ENCODE data around the gene SKIC2.
"Not testable (repeated sequence)": the region's sequence is repeated elsewhere in the genome, so short reads cannot be mapped to it uniquely, and the experiment has no call there.

SKIC2 gene

DNA sequence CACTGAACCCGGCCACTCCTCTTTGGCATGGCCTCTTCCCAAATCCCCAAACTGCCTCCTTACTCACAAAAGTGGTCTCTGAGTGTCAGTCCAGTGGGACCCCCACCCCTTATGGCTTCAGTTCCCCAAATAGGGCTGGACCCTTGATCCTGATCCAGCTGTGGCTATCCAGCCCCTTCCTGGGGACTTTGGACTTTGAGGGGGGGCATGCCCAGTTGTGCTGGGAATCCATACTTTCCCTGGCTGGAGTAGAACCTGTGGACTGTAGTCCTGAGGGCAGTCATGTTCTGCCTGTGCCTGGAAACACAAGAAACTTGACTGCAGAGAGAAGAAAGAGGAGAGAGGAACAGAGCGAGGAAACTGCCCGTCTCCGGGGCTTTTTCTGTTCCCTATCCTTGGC is 45.4 kb downstream of the SKIC2 start:
- H3K4me3 ChIP-seq (ENCODE audit: low read length); DNase-seq (ENCODE audit: low read depth): not testable (repeated sequence)

GRCh38 chr6:32004864-32005537 is 46.0 kb downstream of the SKIC2 start:
- DNase-seq (ENCODE audit: low read depth); H3K4me3 ChIP-seq (ENCODE audit: low read length): not testable (repeated sequence)

DNA sequence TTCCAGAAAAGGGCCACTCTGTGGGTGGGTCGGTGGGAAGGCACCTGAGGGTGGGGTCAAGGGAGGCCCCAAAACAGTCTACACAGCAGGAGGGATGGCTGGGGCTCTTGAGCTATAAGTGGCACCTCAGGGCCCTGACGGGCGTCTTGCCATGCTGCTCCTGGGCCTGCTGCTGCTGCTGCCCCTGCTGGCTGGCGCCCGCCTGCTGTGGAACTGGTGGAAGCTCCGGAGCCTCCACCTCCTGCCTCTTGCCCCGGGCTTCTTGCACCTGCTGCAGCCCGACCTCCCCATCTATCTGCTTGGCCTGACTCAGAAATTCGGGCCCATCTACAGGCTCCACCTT is 46.5 kb downstream of the SKIC2 start:
- DNase-seq (ENCODE audit: low read depth); H3K4me3 ChIP-seq (ENCODE audit: low read length): not testable (repeated sequence)

DNA sequence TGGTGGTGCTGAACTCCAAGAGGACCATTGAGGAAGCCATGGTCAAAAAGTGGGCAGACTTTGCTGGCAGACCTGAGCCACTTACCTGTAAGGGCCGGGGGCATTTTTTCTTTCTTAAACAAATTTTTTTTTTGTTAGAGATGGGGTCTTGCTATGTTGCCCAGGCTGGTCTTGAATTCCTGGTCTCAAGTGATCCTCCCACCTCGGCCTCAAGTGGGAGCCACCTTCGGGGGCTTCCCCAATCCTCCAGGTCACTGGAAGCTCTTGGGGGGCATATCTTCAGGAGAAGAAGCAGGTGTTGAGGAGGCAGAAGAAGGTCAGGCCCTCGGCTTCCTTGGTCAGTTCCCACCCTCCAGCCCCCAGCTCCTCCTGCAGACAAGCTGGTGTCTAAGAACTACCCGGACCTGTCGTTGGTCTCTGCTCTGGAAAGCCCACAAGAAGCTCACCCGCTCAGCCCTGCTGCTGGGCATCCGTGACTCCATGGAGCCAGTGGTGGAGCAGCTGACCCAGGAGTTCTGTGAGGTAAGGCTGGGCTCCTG is 47.1 kb downstream of the SKIC2 start:
- not testable (repeated sequence) for DNase-seq (ENCODE audit: low read depth); H3K4me3 ChIP-seq (ENCODE audit: low read length)

- H3K4me3 ChIP-seq (ENCODE audit: low read length), result not testable (repeated sequence)
Measured at GRCh38 chr6:32007086-32007485, 48.1 kb downstream of the SKIC2 start.

DNA sequence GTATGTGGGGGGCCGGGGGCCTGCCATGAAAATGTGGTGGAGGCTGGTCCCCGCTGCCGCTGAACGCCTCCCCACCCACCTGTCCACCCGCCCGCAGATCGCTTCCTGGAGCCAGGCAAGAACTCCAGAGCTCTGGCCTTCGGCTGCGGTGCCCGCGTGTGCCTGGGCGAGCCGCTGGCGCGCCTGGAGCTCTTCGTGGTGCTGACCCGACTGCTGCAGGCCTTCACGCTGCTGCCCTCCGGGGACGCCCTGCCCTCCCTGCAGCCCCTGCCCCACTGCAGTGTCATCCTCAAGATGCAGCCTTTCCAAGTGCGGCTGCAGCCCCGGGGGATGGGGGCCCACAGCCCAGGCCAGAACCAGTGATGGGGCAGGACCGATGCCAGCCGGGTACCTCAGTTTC is 49.1 kb downstream of the SKIC2 start:
- DNase-seq (ENCODE audit: low read depth); H3K4me3 ChIP-seq (ENCODE audit: low read length): not testable (repeated sequence)

More at GRCh38 chr6:32007086-32007485, 48.1 kb downstream of the SKIC2 start:
- DNase-seq (ENCODE audit: low read depth), result not testable (repeated sequence)

DNA sequence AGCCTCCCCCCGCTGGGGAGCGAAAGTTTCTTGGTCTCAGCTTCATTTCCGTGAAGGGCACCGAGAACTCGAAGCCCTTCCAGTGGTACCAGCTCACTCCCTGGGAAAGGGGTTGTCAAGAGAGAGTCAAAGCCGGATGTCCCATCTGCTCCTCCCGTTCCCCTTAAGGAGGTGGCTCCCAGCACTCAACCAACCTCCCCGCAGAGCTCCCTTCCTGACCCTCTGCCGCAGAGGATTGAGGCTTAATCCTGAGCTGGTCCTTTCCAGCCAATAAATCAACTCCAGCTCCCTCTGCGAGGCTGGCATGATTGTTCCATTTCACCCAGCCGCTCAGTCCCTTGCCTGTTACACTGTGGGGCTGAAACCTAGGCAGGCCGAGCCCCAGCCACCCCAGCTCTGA is 49.6 kb downstream of the SKIC2 start:
- H3K4me3 ChIP-seq (ENCODE audit: low read length); DNase-seq (ENCODE audit: low read depth): not testable (repeated sequence)

- not testable (repeated sequence) for H3K4me3 ChIP-seq (ENCODE audit: low read length); DNase-seq (ENCODE audit: low read depth)
Measured at GRCh38 chr6:32009537-32009936, 50.6 kb downstream of the SKIC2 start.

- H3K4me3 ChIP-seq (ENCODE audit: low read length); DNase-seq (ENCODE audit: low read depth): not testable (repeated sequence)
Measured at GRCh38 chr6:32010856-32011530, 52.0 kb downstream of the SKIC2 start.

DNA sequence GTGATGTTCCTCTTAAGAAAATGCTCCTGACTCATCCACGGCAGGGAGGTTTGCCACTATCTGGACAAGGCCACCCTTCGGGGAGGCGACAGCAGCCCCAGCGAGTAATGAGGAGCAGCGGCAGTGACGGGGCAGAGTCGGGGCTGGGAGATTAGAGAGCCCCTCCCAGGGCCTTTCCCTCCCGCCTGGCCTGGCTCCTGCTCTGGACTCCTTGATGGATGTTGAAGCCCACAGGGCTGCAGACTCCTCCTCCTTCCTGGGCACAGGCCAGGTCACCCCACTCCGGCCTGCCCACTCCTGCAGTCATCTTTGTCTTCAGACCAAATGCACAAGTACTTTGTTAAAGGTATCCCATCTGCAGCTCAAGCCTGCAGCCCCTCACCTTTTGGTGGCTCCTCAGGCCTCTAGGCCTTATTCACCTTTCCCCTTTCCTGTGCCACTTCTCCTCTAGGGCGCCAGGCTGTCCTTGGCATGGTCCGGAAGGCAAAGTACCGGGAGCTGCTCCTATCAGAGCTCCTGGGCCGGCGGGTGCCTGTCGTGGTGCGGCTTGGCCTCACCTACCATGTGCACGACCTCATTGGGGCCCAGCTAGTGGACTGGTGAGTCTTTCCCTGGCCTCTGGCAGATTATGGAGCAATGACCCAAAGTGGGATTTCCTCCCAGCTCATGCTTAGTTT is 54.1 kb downstream of the SKIC2 start:
- not testable (repeated sequence) for DNase-seq (ENCODE audit: low read depth); H3K4me3 ChIP-seq (ENCODE audit: low read length)

- not testable (repeated sequence) for DNase-seq (ENCODE audit: low read depth); H3K4me3 ChIP-seq (ENCODE audit: low read length)
Measured at GRCh38 chr6:32013738-32014137, 54.8 kb downstream of the SKIC2 start.

DNA sequence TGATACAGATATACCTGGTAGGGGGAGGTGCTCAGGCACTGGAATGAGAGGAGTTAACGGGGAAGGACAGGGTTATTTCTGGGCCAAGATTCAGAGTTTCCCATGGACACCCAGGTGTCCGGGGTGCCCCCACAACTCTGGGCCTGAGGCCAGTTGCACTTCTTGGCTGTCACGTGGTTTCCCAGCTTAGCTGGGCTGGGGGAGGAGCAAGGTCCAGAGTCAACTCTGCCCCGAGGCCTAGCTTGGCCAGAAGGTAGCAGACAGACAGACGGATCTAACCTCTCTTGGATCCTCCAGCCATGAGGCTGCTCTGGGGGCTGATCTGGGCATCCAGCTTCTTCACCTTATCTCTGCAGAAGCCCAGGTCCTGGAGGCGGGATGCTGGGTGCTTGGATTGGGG is 55.6 kb downstream of the SKIC2 start, which contains the start of gene C4B:
Gene C4B, plus strand, starts transcription at position 249 of the 400 bp plus-strand sequence. Its CDS starts 51 bp downstream, at position 300.
- DNase-seq (ENCODE audit: low read depth); H3K4me3 ChIP-seq (ENCODE audit: low read length): not testable (repeated sequence)
